ENCODE results near the gene GCDH. TPM values are rescaled to one million over a fixed set of nuclear protein-coding genes. Genes with fewer than 3 reads are reported as not detected.

The GCDH gene
- total and polyA plus RNA-seq, 2 of the 8 experiments (the other 6 are each of a cell fraction or from before 2014, with no cell fraction given), result 67.3 to 89.4 TPM

DNA sequence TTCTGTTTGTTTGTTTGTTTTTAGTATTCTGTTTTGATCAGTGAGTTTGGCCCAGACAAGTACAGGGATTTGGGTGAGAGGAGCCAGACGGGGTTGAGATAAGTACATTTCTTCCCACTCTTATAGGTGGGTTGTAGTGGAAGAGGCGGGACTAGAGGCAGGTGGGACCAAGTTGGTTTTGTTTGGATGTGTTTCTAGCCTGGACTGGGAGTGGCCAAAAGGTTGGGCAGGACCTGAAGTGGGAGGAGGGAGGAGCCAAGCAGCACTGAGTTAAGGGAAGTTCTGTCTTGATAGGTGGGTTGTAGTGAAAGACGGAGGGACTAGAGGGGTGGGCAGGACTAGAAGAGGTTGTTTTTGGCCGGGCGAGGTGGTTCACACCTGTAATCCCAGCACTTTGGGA, 18.7 kb upstream of the GCDH start (continued):
- TF ChIP-seq, protein P1, sequence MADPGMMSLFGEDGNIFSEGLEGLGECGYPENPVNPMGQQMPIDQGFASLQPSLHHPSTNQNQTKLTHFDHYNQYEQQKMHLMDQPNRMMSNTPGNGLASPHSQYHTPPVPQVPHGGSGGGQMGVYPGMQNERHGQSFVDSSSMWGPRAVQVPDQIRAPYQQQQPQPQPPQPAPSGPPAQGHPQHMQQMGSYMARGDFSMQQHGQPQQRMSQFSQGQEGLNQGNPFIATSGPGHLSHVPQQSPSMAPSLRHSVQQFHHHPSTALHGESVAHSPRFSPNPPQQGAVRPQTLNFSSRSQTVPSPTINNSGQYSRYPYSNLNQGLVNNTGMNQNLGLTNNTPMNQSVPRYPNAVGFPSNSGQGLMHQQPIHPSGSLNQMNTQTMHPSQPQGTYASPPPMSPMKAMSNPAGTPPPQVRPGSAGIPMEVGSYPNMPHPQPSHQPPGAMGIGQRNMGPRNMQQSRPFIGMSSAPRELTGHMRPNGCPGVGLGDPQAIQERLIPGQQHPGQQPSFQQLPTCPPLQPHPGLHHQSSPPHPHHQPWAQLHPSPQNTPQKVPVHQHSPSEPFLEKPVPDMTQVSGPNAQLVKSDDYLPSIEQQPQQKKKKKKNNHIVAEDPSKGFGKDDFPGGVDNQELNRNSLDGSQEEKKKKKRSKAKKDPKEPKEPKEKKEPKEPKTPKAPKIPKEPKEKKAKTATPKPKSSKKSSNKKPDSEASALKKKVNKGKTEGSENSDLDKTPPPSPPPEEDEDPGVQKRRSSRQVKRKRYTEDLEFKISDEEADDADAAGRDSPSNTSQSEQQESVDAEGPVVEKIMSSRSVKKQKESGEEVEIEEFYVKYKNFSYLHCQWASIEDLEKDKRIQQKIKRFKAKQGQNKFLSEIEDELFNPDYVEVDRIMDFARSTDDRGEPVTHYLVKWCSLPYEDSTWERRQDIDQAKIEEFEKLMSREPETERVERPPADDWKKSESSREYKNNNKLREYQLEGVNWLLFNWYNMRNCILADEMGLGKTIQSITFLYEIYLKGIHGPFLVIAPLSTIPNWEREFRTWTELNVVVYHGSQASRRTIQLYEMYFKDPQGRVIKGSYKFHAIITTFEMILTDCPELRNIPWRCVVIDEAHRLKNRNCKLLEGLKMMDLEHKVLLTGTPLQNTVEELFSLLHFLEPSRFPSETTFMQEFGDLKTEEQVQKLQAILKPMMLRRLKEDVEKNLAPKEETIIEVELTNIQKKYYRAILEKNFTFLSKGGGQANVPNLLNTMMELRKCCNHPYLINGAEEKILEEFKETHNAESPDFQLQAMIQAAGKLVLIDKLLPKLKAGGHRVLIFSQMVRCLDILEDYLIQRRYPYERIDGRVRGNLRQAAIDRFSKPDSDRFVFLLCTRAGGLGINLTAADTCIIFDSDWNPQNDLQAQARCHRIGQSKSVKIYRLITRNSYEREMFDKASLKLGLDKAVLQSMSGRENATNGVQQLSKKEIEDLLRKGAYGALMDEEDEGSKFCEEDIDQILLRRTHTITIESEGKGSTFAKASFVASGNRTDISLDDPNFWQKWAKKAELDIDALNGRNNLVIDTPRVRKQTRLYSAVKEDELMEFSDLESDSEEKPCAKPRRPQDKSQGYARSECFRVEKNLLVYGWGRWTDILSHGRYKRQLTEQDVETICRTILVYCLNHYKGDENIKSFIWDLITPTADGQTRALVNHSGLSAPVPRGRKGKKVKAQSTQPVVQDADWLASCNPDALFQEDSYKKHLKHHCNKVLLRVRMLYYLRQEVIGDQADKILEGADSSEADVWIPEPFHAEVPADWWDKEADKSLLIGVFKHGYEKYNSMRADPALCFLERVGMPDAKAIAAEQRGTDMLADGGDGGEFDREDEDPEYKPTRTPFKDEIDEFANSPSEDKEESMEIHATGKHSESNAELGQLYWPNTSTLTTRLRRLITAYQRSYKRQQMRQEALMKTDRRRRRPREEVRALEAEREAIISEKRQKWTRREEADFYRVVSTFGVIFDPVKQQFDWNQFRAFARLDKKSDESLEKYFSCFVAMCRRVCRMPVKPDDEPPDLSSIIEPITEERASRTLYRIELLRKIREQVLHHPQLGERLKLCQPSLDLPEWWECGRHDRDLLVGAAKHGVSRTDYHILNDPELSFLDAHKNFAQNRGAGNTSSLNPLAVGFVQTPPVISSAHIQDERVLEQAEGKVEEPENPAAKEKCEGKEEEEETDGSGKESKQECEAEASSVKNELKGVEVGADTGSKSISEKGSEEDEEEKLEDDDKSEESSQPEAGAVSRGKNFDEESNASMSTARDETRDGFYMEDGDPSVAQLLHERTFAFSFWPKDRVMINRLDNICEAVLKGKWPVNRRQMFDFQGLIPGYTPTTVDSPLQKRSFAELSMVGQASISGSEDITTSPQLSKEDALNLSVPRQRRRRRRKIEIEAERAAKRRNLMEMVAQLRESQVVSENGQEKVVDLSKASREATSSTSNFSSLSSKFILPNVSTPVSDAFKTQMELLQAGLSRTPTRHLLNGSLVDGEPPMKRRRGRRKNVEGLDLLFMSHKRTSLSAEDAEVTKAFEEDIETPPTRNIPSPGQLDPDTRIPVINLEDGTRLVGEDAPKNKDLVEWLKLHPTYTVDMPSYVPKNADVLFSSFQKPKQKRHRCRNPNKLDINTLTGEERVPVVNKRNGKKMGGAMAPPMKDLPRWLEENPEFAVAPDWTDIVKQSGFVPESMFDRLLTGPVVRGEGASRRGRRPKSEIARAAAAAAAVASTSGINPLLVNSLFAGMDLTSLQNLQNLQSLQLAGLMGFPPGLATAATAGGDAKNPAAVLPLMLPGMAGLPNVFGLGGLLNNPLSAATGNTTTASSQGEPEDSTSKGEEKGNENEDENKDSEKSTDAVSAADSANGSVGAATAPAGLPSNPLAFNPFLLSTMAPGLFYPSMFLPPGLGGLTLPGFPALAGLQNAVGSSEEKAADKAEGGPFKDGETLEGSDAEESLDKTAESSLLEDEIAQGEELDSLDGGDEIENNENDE (IDR thresholded peaks at IDR 0.05; ENCODE audit: insufficient replicate concordance, low read length), result no peak
- no peak for TF ChIP-seq CBX8 (IDR thresholded peaks at IDR 0.05; ENCODE audit: borderline replicate concordance, low read depth, low read length)
- no peak for TF ChIP-seq EGR1 (IDR thresholded peaks at IDR 0.05; ENCODE audit: borderline replicate concordance, low read depth, low read length)
- no peak for TF ChIP-seq TEAD4 (IDR thresholded peaks at IDR 0.05; ENCODE audit: low read depth, low read length)
- no peak for TF ChIP-seq SIRT6 (IDR thresholded peaks at IDR 0.05; ENCODE audit: low read length)
- TF ChIP-seq POLR2A (IDR thresholded peaks at IDR 0.05; ENCODE audit: control extremely low read depth in 1 of 2, low read depth in 2 of 2, low read length in 2 of 2), result no peak
